Activated naive CD8-positive, alpha-beta T cell treated with anti-CD3 and anti-CD28 coated beads, Interleukin-2, amount 50 U/mL, for 24 hours (primary cell): ENCODE results near the gene TLE6.
"Not testable (repeated sequence)": the region's sequence is repeated elsewhere in the genome, so short reads cannot be mapped to it uniquely, and the experiment has no call there.

ENCODE experiments used
- ATAC-seq: fragments of 150-1000 bp; cut with Tn5 transposase; one replicate; pipeline ENCODE4 v1.10.0; 2021
- DNase-seq: peaks from one replicate; pipeline ENCODE4 v3.0.0; 2021
- H3K27ac Mint-ChIP-seq: one replicate; pipeline ENCODE4 v1.8.0; 2021; ENCODE audit warnings: mild to moderate bottlenecking, mixed read lengths
- H3K27me3 Mint-ChIP-seq: one replicate; pipeline ENCODE4 v1.8.0; 2021; ENCODE audit warnings: mixed read lengths
- H3K36me3 Mint-ChIP-seq: one replicate; pipeline ENCODE4 v1.8.0; 2021; ENCODE audit warnings: low read depth, mixed read lengths
- H3K4me1 Mint-ChIP-seq: one replicate; pipeline ENCODE4 v1.8.0; 2021; ENCODE audit warnings: mixed read lengths
- H3K4me3 Mint-ChIP-seq: one replicate; pipeline ENCODE4 v1.8.0; 2021; ENCODE audit warnings: mild to moderate bottlenecking, moderate library complexity, mixed read lengths
- H3K9me3 Mint-ChIP-seq: one replicate; pipeline ENCODE4 v1.8.0; 2021; ENCODE audit warnings: mixed read lengths

The TLE6 gene

GRCh38 chr19:2983351-2984214 lies 6.2 kb downstream of the TLE6 start:
- ATAC-seq (no peak), DNase-seq (no peak)
- H3K4me3 Mint-ChIP-seq = no peak overlapping the region
- H3K27ac Mint-ChIP-seq = no peak overlapping the region
- H3K27me3 Mint-ChIP-seq = peaks cover 23% of the 10 kb centered on the region
- peaks cover 4% of the 10 kb centered on the region for H3K4me1 Mint-ChIP-seq
- no peaks in the 10 kb centered on the region for H3K36me3 Mint-ChIP-seq
- no peaks in the 10 kb centered on the region for H3K9me3 Mint-ChIP-seq

- H3K4me3 Mint-ChIP-seq = no peak overlapping the region
- H3K27ac Mint-ChIP-seq = no peak overlapping the region
- DNase-seq (no peak), ATAC-seq (no peak)
- H3K27me3 Mint-ChIP-seq = peaks cover 23% of the 10 kb centered on the region
- H3K4me1 Mint-ChIP-seq = peaks cover 4% of the 10 kb centered on the region
- no peaks in the 10 kb centered on the region for H3K9me3 Mint-ChIP-seq
- H3K36me3 Mint-ChIP-seq = no peaks in the 10 kb centered on the region
Measured at GRCh38 chr19:2984215-2984528, 6.8 kb downstream of the TLE6 start.

- Mint-ChIP-seq H3K36me3 (no peaks in the 10 kb centered on the region), H3K27me3 (peaks cover 18% of the 10 kb centered on the region), H3K4me1 (peaks cover 4% of the 10 kb centered on the region), H3K27ac (no peak overlapping the region), H3K9me3 (no peaks in the 10 kb centered on the region), H3K4me3 (no peak overlapping the region)
- DNase-seq (no peak), ATAC-seq (no peak)
Measured at GRCh38 chr19:2986951-2987524, 9.7 kb downstream of the TLE6 start.

GRCh38 chr19:2987797-2988196 lies 10.4 kb downstream of the TLE6 start:
- Mint-ChIP-seq H3K9me3 (no peaks in the 10 kb centered on the region), H3K36me3 (no peaks in the 10 kb centered on the region)
- no peak for ATAC-seq

GRCh38 chr19:2988568-2988967 lies 11.2 kb downstream of the TLE6 start:
- no peak for ATAC-seq
- no peak overlapping the region for H3K27ac Mint-ChIP-seq
- peaks cover 8% of the 10 kb centered on the region for H3K27me3 Mint-ChIP-seq
- H3K36me3 Mint-ChIP-seq = no peaks in the 10 kb centered on the region
- H3K4me1 Mint-ChIP-seq = peaks cover under 1% of the 10 kb centered on the region
- H3K9me3 Mint-ChIP-seq = no peaks in the 10 kb centered on the region
- no peak for DNase-seq
- no peak overlapping the region for H3K4me3 Mint-ChIP-seq

More at GRCh38 chr19:2987797-2988196, 10.4 kb downstream of the TLE6 start:
- H3K4me3 Mint-ChIP-seq = no peak overlapping the region
- peaks cover 4% of the 10 kb centered on the region for H3K4me1 Mint-ChIP-seq
- no peak overlapping the region for H3K27ac Mint-ChIP-seq
- DNase-seq = no peak
- H3K27me3 Mint-ChIP-seq = peaks cover 15% of the 10 kb centered on the region

- H3K27me3 Mint-ChIP-seq = peaks cover 5% of the 10 kb centered on the region
- ATAC-seq (no peak), DNase-seq (no peak)
- H3K4me1 Mint-ChIP-seq = no peaks in the 10 kb centered on the region
- H3K27ac Mint-ChIP-seq = no peak overlapping the region
- H3K4me3 Mint-ChIP-seq = no peak overlapping the region
- H3K9me3 Mint-ChIP-seq = no peaks in the 10 kb centered on the region
- no peaks in the 10 kb centered on the region for H3K36me3 Mint-ChIP-seq
Measured at GRCh38 chr19:2989236-2989946, 12.0 kb downstream of the TLE6 start.

GRCh38 chr19:2992333-2992732 lies 15.0 kb downstream of the TLE6 start:
- not testable (repeated sequence) for H3K27ac Mint-ChIP-seq, DNase-seq, H3K27me3 Mint-ChIP-seq, H3K4me1 Mint-ChIP-seq, ATAC-seq, H3K9me3 Mint-ChIP-seq, H3K36me3 Mint-ChIP-seq, H3K4me3 Mint-ChIP-seq

GRCh38 chr19:2992958-2993357 lies 15.6 kb downstream of the TLE6 start:
- DNase-seq (no peak), ATAC-seq (no peak)
- Mint-ChIP-seq H3K36me3 (no peaks in the 10 kb centered on the region), H3K4me3 (no peak overlapping the region), H3K27me3 (no peaks in the 10 kb centered on the region), H3K9me3 (no peaks in the 10 kb centered on the region), H3K27ac (no peak overlapping the region), H3K4me1 (no peaks in the 10 kb centered on the region)

- no peaks in the 10 kb centered on the region for H3K36me3 Mint-ChIP-seq
- no peaks in the 10 kb centered on the region for H3K9me3 Mint-ChIP-seq
- H3K4me1 Mint-ChIP-seq = no peaks in the 10 kb centered on the region
- no peak overlapping the region for H3K4me3 Mint-ChIP-seq
- no peak overlapping the region for H3K27ac Mint-ChIP-seq
- DNase-seq (no peak), ATAC-seq (no peak)
- no peaks in the 10 kb centered on the region for H3K27me3 Mint-ChIP-seq
Measured at GRCh38 chr19:2993579-2993978, 16.2 kb downstream of the TLE6 start.

- Mint-ChIP-seq H3K9me3 (no peaks in the 10 kb centered on the region), H3K36me3 (no peaks in the 10 kb centered on the region), H3K27ac (no peak overlapping the region), H3K4me3 (no peak overlapping the region), H3K27me3 (no peaks in the 10 kb centered on the region), H3K4me1 (no peaks in the 10 kb centered on the region)
- no peak for DNase-seq
- ATAC-seq = no peak
Measured at GRCh38 chr19:2994588-2995131, 17.3 kb downstream of the TLE6 start.

GRCh38 chr19:2997720-2998119 lies 20.4 kb downstream of the TLE6 start:
- Mint-ChIP-seq H3K4me3 (no peak overlapping the region), H3K4me1 (no peaks in the 10 kb centered on the region), H3K27ac (no peak overlapping the region)

GRCh38 chr19:2998642-2999041 lies 21.3 kb downstream of the TLE6 start:
- no peaks in the 10 kb centered on the region for H3K4me1 Mint-ChIP-seq
- no peaks in the 10 kb centered on the region for H3K9me3 Mint-ChIP-seq
- DNase-seq (no peak), ATAC-seq (no peak)
- no peaks in the 10 kb centered on the region for H3K27me3 Mint-ChIP-seq
- H3K27ac Mint-ChIP-seq = no peak overlapping the region
- no peak overlapping the region for H3K4me3 Mint-ChIP-seq
- no peaks in the 10 kb centered on the region for H3K36me3 Mint-ChIP-seq

More at GRCh38 chr19:2997720-2998119, 20.4 kb downstream of the TLE6 start:
- no peak for DNase-seq
- Mint-ChIP-seq H3K9me3 (no peaks in the 10 kb centered on the region), H3K36me3 (no peaks in the 10 kb centered on the region), H3K27me3 (no peaks in the 10 kb centered on the region)
- ATAC-seq = no peak

GRCh38 chr19:3001235-3001800 lies 24.0 kb downstream of the TLE6 start:
- H3K36me3 Mint-ChIP-seq = no peaks in the 10 kb centered on the region
- H3K9me3 Mint-ChIP-seq = no peaks in the 10 kb centered on the region
- no peak overlapping the region for H3K27ac Mint-ChIP-seq
- no peaks in the 10 kb centered on the region for H3K27me3 Mint-ChIP-seq
- DNase-seq = no peak
- no peak for ATAC-seq
- H3K4me1 Mint-ChIP-seq = no peaks in the 10 kb centered on the region
- no peak overlapping the region for H3K4me3 Mint-ChIP-seq

GRCh38 chr19:3003046-3003445 lies 25.7 kb downstream of the TLE6 start:
- Mint-ChIP-seq H3K4me3 (no peak overlapping the region), H3K27ac (no peak overlapping the region), H3K4me1 (no peaks in the 10 kb centered on the region), H3K9me3 (no peaks in the 10 kb centered on the region), H3K36me3 (no peaks in the 10 kb centered on the region), H3K27me3 (no peaks in the 10 kb centered on the region)
- DNase-seq (no peak), ATAC-seq (no peak)
